ENCODE data around the gene TUBE1.
"Not testable (repeated sequence)": the region's sequence is repeated elsewhere in the genome, so short reads cannot be mapped to it uniquely, and the experiment has no call there.

Gene TUBE1

DNA sequence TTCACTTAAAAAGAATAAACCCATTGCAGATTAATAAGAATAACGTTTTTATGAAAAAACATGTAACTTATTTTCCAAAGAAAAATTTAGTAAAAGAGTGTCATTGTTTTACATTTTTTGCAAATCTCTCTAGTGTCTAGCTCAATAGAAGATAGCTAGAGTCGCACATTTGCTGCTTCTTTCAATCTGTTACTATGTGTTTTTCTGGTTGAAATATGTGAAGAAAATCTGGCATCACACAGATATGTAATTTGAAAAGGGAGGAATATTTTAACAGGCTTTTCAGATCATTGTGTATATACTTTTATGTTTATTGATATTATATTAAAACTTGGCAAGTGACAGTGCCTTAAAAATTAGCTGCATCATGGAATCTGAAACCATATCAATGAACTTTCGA, 24.3 kb downstream of the TUBE1 start:
- no peak for DNase-seq (ENCODE audit: low spot score)

- DNase-seq (ENCODE audit: low spot score), result no peak
Measured at GRCh38 chr6:112061605-112062004, 25.7 kb downstream of the TUBE1 start.

GRCh38 chr6:112058243-112059032, 28.8 kb downstream of the TUBE1 start:
- DNase-seq (ENCODE audit: low spot score), result no peak

DNA sequence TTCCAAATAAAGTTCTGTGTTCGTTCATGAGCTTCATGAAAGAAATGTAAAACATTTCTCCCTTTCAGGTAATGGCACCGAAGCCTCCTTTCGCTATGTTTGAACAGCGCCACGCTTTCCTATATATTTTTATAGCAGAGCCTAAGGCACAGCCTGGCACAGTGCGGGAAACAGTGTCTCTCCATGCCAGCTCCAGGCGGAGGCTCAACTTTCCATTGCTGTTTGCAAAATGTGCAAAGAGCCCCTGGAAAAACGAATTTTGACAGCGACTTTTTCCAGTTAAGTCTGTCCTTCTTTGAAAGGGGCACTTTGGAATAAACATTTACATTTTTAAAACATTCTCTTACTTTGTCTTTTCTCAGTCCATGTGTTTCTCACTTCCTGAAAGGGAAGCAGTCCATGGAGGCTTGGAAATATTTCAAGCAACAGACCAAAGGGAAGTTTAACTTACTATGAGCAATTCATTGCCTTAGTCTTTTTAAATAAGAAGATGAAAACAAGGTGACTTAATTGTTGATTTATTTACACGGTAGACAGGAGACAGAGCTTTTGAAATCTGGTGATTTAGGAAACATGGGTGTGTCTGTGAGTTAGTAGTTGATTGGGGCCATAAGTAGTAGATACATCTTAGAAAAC, 32.6 kb downstream of the TUBE1 start:
- no peak for DNase-seq (ENCODE audit: low spot score)

DNA sequence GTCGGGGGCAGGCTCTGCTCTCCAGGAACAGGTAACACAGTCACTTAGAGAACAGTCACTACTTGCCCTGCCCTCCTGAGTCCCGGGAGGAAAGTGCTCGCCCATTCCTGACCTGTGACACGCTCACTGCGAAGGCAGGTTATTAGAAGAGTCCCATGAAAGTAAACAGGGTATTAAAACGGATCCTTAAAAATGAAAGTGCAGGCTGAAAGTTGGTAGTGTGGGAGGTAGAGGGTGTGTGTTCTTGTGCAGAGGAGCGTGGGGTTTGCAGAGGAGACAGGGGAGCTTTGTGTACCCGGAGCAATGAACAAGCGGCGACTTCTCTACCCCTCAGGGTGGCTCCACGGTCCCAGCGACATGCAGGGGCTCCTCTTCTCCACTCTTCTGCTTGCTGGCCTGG, 33.3 kb downstream of the TUBE1 start, which contains the start of gene CCN6:
TSS of gene CCN6 (plus strand) at position 104 of the 400 bp plus-strand sequence. CDS start at position 358, 254 bp downstream.
- no peak for DNase-seq (ENCODE audit: low spot score)

- DNase-seq (ENCODE audit: low spot score), result not testable (repeated sequence)
Measured at GRCh38 chr6:112051251-112051740, 36.0 kb downstream of the TUBE1 start.

GRCh38 chr6:112050429-112050828, 36.9 kb downstream of the TUBE1 start:
- no peak for DNase-seq (ENCODE audit: low spot score)

- no peak for DNase-seq (ENCODE audit: low spot score)
Measured at GRCh38 chr6:112049996-112050395, 37.3 kb downstream of the TUBE1 start.

DNA sequence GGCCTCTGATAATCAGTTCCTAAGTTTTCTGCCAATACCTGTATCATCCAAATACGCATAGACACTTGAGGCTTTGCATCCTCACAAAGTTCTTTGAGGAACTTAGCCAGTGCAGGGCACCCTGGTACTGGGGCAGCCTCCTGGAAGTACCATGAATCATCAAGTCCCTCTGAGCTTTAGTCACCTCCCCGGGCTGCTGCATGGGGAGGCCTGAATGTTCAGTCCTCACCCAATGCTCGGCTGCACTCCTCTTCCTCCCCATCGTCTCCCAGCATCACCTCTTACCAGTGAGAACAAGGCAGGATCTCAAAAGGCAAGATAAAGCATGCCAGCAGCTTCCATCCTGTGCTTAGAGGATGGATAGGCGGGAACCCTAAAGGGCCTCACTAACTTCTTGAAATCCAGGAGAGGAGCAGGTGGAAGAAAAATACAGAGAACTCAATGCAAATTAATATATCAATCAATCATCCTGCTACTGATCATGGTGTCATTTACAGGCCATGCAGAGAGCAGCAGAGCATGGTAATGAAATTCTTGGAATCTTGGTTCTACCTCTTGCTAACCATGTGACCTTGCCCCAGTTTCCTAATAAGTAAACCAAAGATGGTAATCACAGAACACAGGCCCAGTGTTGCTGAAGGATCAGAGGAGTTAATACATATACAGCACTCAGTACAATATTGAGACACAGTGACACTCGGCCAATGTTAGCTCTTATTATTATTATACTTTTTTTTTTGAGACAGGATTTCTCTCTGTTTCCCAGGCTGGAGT, 38.1 kb downstream of the TUBE1 start:
- DNase-seq (ENCODE audit: low spot score), result no peak

DNA sequence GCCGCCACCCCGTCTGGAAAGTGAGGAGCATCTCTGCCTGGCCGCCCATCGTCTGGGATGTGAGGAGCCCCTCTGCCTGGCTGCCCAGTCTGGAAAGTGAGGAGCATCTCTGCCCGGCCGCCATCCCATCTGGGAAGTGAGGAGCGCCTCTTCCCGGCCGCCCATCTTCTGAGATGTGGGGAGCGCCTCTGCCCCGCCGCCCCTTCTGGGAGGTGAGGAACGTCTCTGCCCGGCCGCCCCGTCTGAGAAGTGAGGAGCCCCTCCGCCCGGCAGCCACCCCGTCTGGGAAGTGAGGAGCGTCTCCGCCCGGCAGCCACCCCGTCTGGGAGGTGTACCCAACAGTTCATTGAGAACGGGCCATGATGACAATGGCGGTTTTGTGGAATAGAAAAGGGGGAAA, 39.8 kb downstream of the TUBE1 start:
- DNase-seq (ENCODE audit: low spot score), result not testable (repeated sequence)

DNA sequence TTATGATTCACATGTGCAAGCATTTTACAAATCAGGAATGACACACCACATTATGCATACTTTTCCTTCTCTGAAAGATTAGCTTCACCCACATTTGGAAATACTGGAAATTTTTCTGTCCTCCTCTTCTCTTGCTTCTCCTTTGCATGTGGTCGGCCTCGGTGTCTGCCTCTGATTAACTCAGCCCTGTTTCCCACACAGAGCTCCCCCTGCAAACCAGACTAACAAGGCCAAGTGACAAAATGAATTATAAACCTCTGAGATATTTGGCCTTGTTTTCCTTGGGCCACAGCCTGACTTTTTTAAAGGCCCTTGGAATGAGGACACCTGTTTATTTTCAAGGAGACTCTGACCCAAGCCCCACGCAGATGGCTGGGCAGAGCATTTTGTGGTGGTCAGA, 42.4 kb downstream of the TUBE1 start:
- DNase-seq (ENCODE audit: low spot score), result peak; percentile 90

DNA sequence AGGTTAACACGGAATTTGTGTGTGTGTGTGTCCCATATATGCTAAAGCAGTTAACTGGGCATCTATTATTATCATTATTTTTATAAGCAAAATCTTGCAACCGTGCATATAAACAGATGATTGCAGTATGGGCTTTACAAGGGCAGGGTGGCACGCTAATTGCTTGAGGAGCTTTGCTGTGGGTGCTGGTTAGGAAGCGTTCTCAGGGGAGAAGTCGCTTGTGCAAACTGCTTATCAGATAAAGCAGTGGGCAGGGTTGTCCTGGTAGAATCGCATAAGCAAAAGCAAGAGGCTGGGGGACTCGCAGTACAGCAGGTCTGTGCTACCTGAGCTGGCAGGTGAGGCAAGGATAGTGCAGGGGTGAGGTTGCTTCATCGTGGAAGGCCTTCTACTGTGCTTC, 43.1 kb downstream of the TUBE1 start:
- no peak for DNase-seq (ENCODE audit: low spot score)

GRCh38 chr6:112043032-112044007, 44.0 kb downstream of the TUBE1 start:
- DNase-seq (ENCODE audit: low spot score), result peak; percentile 89

- no peak for DNase-seq (ENCODE audit: low spot score)
Measured at GRCh38 chr6:112041535-112041934, 45.7 kb downstream of the TUBE1 start.

DNA sequence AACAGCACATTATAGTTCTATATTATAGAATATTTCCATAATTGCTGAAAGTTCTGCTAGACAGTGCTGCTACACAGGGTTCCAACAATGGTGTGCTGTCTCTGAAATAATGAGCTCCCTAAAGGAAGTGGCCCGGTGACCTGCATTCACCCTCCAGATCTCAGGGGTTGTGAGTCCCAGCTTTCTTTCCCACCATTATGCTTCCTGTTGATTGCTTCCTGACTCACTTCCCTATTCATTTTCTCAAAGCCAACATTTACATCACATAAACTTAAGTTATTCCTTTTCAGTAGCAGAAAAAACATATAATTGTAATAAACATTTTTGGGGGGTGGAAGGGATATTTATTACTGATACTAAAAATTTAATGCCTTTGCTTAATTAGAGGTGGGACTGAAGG, 46.3 kb downstream of the TUBE1 start:
- DNase-seq (ENCODE audit: low spot score), result no peak

GRCh38 chr6:112039431-112039770, 47.9 kb downstream of the TUBE1 start:
- no peak for DNase-seq (ENCODE audit: low spot score)

DNA sequence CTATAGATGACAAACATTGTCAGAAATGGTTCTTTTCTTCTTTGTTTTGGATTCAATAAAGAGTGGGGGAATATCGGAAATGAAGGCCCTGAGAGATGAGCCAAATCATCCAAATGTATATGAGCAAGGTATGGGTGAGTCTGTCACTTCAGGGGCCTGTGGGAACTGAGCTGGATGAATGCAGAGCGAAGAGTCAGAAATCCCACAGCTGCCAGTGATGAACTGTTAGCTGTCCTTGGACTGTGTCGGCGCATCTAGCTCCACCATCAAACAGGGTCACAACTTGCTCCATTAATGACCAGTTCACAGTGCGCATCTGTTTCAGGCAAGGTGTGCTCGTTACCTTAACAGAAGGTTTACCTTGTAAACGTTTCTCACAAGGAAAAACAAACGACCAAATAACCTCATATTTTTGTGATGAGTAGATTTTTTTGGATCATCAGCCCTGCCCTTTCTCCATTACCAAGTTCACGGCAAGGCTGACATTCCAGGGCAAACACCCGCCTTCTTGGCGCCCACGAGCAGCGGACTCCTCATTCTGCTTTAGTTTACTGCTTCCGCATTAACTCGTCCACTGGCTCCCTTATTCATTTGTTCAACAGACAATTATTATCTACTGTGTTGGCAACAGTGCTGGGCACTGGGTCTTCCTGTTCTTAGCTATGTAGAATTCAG, 48.4 kb downstream of the TUBE1 start:
- peak; percentile 41 for DNase-seq (ENCODE audit: low spot score)

GRCh38 chr6:112038268-112038667, 49.0 kb downstream of the TUBE1 start:
- no peak for DNase-seq (ENCODE audit: low spot score)

- peak; percentile 94 for DNase-seq (ENCODE audit: low spot score)
Measured at GRCh38 chr6:112037783-112038216, 49.5 kb downstream of the TUBE1 start.

DNA sequence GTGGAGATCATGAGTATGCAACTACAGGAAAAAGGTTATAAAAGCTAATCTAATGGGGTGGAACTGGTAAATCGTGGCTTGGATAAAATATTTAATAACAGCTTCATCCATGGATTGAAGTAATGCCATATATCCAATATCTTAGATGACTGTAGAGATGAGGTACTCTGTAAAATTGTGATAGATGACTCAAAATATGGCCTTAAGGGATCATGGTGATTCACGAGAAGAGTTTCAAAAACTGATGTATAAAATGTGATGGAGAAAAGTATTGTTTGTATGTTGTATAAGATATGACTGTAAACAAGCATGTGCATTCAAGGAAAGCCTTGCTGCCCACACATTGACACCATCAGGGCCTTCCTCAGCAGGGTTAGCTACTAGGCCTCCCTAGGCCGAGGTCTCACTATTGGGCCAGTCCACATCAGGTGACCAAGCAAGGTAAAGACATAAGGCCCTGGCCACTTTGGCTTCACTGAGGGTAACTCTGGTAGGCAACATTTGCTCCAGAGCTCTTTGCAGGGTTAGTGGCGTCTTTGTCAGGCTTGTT, 51.1 kb downstream of the TUBE1 start:
- no peak for DNase-seq (ENCODE audit: low spot score)

DNA sequence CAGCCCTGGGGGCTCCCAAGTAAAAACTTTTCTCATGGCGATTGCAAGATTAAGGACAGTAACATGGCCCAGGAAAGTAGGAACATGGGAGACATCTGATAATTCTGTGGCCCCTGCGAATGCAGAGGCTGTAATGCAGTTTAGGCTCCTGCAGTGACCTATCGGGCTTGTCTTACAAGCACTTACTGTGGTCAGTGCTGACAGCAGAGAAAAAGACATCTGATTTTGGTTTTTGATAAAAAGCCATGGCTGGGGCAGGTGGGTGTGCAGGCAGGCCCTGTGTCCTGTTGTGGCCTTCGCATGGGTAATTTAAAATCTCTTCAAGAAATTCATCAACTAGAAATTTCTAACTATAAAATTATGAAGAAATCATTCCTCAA, 52.7 kb downstream of the TUBE1 start:
- DNase-seq (ENCODE audit: low spot score), result no peak
